DND-41 (cell line): Measurements from ENCODE around the gene TEDC2.

Experiments
- ATAC-seq: fragments of 200-7000 bp; cut with Tn5 transposase; 3 replicates; pipeline ENCODE4 v1.9.1; 2021; ENCODE audit warnings: low read depth; ENCODE audit not compliant: insufficient read depth
- DNase-seq: peaks from one replicate; pipeline ENCODE4 v3.0.0-alpha.2; 2020
- H2AFZ ChIP-seq: 2 replicates; pipeline ENCODE4 v1.6.0; 2012; ENCODE audit warnings: low read depth, low read length
- H3K27ac ChIP-seq: 2 replicates; pipeline ENCODE4 v1.5.1; 2012; ENCODE audit warnings: low read length, inconsistent platforms
- H3K27me3 ChIP-seq: fragments of 200-600 bp; sonication (generic); 2 replicates; pipeline ENCODE4 v1.6.0; 2012; ENCODE audit warnings: low read length, mild to moderate bottlenecking, inconsistent platforms; ENCODE audit not compliant: insufficient read depth, poor library complexity
- H3K36me3 ChIP-seq: 2 replicates; pipeline ENCODE4 v1.5.1; 2012; ENCODE audit warnings: low read length, inconsistent platforms; ENCODE audit not compliant: insufficient read depth
- H3K4me1 ChIP-seq: 2 replicates; pipeline ENCODE4 v1.5.1; 2012; ENCODE audit warnings: mild to moderate bottlenecking, low read length; ENCODE audit not compliant: insufficient read depth
- H3K4me2 ChIP-seq: 2 replicates; pipeline ENCODE4 v1.6.0; 2012; ENCODE audit warnings: mild to moderate bottlenecking, moderate library complexity, low read length, inconsistent platforms; ENCODE audit not compliant: insufficient read depth
- H3K4me3 ChIP-seq, 2 experiments: fragments of 200-600 bp in 1 of 2; shearing (Covaris generic) in 1 of 2; 2 replicates each; pipeline ENCODE4 v1.5.1; 2012 to 2016; ENCODE audit warnings: inconsistent platforms in 2 of 2, low read length in 2 of 2, mild to moderate bottlenecking in 2 of 2, low read depth in 1 of 2, moderate library complexity in 1 of 2
- H3K79me2 ChIP-seq: 2 replicates; pipeline ENCODE4 v1.6.0; 2012; ENCODE audit warnings: low read length, inconsistent platforms; ENCODE audit not compliant: insufficient read depth
- H3K9ac ChIP-seq: 2 replicates; pipeline ENCODE4 v1.6.0; 2012; ENCODE audit warnings: low read depth, mild to moderate bottlenecking, inconsistent platforms, low read length, moderate library complexity
- H3K9me3 ChIP-seq: 2 replicates; pipeline ENCODE4 v1.5.1; 2012; ENCODE audit warnings: low read length, moderate library complexity, mild to moderate bottlenecking, inconsistent platforms; ENCODE audit not compliant: insufficient read depth, severe bottlenecking
- H4K20me1 ChIP-seq: 2 replicates; pipeline ENCODE4 v1.6.0; 2012; ENCODE audit warnings: low read length; ENCODE audit not compliant: insufficient read depth
- EZH2 ChIP-seq: IDR thresholded peaks from 3 replicates; pipeline ENCODE4 v1.6.1; 2012; ENCODE audit warnings: borderline replicate concordance, low read depth, mild to moderate bottlenecking, moderate library complexity, low read length, inconsistent platforms; ENCODE audit not compliant: severe bottlenecking
- TF ChIP-seq, protein P1 (sequence below): IDR thresholded peaks from 2 replicates; pipeline ENCODE4 v1.5.1; 2012; ENCODE audit warnings: borderline replicate concordance, low read length, moderate library complexity, mild to moderate bottlenecking; ENCODE audit not compliant: poor library complexity, severe bottlenecking; ENCODE audit errors: extremely low read depth

The TEDC2 gene

DNA sequence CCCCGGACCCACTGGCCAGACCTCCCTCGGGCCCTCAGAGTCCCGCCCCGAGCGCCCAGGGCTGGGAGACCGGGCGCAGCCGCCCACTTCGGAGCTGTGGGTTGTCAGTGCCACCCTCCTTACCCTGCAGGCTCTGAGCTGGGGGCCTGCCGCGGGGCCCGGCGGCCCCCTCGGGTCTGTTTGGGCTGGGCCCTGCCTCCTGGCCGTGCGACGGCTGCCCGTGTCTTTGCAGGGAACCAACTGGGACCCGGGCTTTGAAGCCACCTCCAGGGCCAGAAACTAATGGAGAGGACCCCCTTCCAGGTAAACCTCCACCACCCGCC, 443 bp downstream of the TEDC2 start:
- Histone ChIP-seq H3K4me1 (peaks cover 43% of the 10 kb centered on the region), H3K27me3 (no peaks in the 10 kb centered on the region), H3K27ac (peak overlapping the region; percentile 76), H4K20me1 (peaks cover 38% of the 10 kb centered on the region; the same call in 1 of the 2 replicates), H3K9me3 (no peaks in the 10 kb centered on the region), H3K36me3 (peaks cover 57% of the 10 kb centered on the region), H3K4me3 (peak overlapping the region; percentile 79 to 86; a peak in 3 of 4 replicates), H3K9ac (peak overlapping the region; percentile 90), H3K79me2 (peaks cover 25% of the 10 kb centered on the region), H2AFZ (peak overlapping the region; percentile 78), H3K4me2 (peak overlapping the region; percentile 100)
- ATAC-seq (no peak), DNase-seq (no peak)
- TF ChIP-seq EZH2: no peak
- TF ChIP-seq, protein P1, sequence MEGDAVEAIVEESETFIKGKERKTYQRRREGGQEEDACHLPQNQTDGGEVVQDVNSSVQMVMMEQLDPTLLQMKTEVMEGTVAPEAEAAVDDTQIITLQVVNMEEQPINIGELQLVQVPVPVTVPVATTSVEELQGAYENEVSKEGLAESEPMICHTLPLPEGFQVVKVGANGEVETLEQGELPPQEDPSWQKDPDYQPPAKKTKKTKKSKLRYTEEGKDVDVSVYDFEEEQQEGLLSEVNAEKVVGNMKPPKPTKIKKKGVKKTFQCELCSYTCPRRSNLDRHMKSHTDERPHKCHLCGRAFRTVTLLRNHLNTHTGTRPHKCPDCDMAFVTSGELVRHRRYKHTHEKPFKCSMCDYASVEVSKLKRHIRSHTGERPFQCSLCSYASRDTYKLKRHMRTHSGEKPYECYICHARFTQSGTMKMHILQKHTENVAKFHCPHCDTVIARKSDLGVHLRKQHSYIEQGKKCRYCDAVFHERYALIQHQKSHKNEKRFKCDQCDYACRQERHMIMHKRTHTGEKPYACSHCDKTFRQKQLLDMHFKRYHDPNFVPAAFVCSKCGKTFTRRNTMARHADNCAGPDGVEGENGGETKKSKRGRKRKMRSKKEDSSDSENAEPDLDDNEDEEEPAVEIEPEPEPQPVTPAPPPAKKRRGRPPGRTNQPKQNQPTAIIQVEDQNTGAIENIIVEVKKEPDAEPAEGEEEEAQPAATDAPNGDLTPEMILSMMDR: no peak

DNA sequence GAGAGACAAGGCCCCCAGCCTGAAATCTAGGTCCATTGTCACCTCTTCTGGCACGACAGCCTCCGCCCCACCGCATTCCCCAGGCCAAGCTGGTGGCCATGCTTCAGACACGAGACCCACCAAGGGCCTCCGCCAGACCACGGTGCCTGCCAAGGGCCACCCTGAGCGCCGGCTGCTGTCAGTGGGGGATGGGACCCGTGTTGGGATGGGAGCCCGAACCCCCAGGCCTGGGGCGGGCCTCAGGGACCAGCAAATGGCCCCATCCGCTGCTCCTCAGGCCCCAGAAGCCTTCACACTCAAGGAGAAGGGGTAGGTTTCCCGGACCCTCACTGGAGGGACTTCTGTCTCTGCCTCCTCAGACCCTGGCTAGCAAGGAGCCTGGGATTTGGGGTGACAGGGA, 1.0 kb downstream of the TEDC2 start:
- DNase-seq (no peak), ATAC-seq (no peak)
- Histone ChIP-seq H3K4me2 (peak overlapping the region; percentile 100), H3K4me3 (peak overlapping the region; percentile 79 to 86; a peak in 3 of 4 replicates), H4K20me1 (peaks cover 43% of the 10 kb centered on the region; the same call in 1 of the 2 replicates), H3K79me2 (peaks cover 25% of the 10 kb centered on the region), H3K9me3 (no peaks in the 10 kb centered on the region), H2AFZ (no peak overlapping the region), H3K36me3 (peaks cover 51% of the 10 kb centered on the region), H3K9ac (peak overlapping the region; percentile 90), H3K27me3 (no peaks in the 10 kb centered on the region), H3K27ac (peak overlapping the region; percentile 76), H3K4me1 (peaks cover 43% of the 10 kb centered on the region)
- TF ChIP-seq, protein P1: no peak
- TF ChIP-seq EZH2: no peak

DNA sequence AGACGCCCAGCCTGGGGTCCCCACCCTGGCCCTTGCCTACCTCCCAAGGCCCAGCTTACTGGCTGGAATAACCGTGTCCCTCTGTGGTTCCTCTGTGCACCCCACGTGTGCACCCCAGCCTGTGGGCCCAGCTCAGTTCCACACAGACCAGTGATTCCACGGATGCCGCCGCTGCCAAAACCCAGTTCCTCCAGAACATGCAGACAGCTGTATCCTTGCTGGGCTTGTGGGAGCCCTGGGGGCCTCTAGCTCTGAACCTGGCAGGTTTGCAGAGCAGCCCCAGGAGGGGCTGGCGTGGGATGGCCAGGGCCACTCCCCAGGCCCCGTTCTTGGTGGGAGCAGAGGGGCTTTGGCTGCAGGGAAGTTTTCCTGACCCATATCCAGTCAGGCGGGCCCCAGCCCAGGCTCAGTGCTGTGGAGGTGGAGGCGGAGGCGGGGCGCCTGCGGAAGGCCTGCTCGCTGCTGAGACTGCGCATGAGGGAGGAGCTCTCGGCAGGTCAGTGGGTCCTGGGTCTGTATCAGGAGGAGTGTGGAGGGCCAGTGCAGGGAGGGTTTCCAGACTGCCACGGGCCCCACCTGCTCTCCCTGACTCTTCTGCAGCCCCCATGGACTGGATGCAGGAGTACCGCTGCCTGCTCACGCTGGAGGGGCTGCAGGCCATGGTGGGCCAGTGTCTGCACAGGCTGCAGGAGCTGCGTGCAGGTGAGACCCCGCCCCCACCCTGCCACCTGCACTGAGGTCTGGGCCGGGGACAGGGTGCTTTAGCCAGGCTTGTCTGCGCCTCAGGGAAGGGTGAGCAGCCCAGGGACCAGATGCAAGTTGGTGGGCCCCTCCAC, 2.3 kb downstream of the TEDC2 start:
- peak overlapping the region; percentile 100 for H3K4me2 ChIP-seq

More for the DNA sequence above, 2.3 kb downstream of the TEDC2 start:
- no peak for DNase-seq
- H3K27me3 ChIP-seq: no peaks in the 10 kb centered on the region
- ATAC-seq: no peak
- TF ChIP-seq EZH2: no peak
- TF ChIP-seq, protein P1: no peak
- H3K9me3 ChIP-seq: no peaks in the 10 kb centered on the region
- H3K4me1 ChIP-seq: peaks cover 47% of the 10 kb centered on the region
- H2AFZ ChIP-seq: no peak overlapping the region
- peaks cover 25% of the 10 kb centered on the region for H3K79me2 ChIP-seq
- peaks cover 39% of the 10 kb centered on the region; the same call in 1 of the 2 replicates for H4K20me1 ChIP-seq
- H3K27ac ChIP-seq: no peak overlapping the region
- peak overlapping the region; percentile 13; the same call in 1 of the 2 replicates for H3K9ac ChIP-seq
- no peak overlapping the region for H3K4me3 ChIP-seq
- peaks cover 38% of the 10 kb centered on the region for H3K36me3 ChIP-seq
